Stimulated activated naive CD8-positive, alpha-beta T cell treated with anti-CD3 and anti-CD28 coated beads, Interleukin-15, Interleukin-2, amounts not matched to agents 100 U/mL and 50 U/mL, for 24 hours (primary cell): ENCODE data around the gene MMP25.
"Not testable (repeated sequence)": the region's sequence is repeated elsewhere in the genome, so short reads cannot be mapped to it uniquely, and the experiment has no call there.

Experiments
- ATAC-seq: fragments of 150-1000 bp; cut with Tn5 transposase; one replicate; pipeline ENCODE4 v1.10.0; 2021
- DNase-seq: peaks from one replicate; pipeline ENCODE4 v3.0.0; 2021

MMP25 gene

GRCh38 chr16:3072576-3073263, 26.4 kb downstream of the MMP25 start:
- DNase-seq = not testable (repeated sequence)
- peak; percentile 22 for ATAC-seq

- ATAC-seq (no peak), DNase-seq (no peak)
Measured at GRCh38 chr16:3073448-3073847, 27.1 kb downstream of the MMP25 start.

DNA sequence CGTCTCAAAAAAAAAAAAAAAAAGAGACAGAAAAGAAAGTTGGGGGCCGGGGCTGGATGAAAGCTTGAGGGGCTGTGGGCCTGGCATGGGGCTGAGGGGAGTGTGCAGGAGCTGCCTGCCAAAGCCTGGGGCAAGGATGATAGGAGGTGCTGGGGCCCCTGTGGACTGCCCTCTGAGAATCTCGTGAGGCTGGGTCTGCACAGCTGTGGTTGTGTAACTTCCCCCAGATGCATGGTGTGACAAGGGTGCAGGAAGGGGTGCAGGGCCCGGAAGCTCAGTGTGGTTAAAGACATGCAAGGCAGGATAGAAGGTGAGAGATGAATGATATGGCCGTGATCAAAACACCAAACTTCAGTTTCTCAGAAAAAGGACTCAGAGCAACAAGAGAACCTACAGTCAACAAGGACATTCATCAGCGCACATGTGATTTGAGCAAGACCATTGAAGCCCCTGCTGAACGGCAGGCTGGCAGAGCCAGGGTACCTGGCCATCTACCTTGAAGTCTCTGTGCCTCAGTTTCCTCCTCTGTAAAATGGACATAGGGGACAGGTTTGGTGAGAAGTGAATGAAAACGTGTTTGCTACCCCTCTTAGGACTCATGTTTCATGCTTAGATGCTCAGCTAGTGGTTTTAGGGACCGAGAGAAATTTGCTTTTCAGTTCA, 28.6 kb downstream of the MMP25 start:
- DNase-seq (peak; percentile 74), ATAC-seq (peak; percentile 88)

- DNase-seq (no peak), ATAC-seq (no peak)
Measured at GRCh38 chr16:3075523-3075915, 29.2 kb downstream of the MMP25 start.

DNA sequence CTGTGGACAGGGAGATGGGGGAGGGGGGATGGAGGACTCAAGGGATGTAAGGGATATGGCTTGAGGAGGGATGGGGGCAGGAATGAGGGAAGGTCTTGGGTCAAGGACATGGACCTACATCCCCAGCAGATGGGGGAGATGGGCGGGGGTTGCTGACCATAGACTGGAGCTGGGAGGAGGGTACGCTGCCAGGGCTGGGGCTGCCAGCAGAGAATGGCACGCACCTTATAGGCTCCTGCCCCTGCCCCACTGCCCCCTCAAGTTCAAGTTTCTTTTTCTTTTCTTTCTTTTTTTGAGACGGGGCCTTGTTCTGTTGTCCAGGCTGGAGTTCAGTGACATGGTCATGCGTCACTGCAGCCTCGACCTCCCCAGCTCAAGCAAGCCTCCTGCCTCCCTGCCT, 29.6 kb downstream of the MMP25 start:
- DNase-seq, ATAC-seq: not testable (repeated sequence)

DNA sequence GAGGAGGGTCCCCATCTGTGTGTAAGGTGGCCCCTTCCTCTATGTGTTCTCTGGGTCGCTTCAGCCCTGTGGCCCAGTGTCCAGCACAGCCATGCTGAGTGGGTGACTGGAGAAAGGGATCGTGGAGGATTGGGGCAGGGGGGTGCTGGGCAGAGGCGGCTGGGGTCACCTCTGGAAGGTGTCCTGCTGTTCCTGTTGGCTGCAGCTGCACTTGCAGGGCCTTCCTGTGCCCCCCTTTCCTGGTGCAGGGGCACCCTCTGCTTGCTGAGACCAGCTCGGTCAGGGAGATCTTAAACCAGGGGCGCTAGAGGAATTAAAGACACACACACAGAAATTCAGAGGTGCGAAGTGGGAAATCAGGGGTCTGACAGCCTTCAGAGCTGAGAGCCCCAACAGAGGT, 30.2 kb downstream of the MMP25 start:
- no peak for DNase-seq
- ATAC-seq = no peak

DNA sequence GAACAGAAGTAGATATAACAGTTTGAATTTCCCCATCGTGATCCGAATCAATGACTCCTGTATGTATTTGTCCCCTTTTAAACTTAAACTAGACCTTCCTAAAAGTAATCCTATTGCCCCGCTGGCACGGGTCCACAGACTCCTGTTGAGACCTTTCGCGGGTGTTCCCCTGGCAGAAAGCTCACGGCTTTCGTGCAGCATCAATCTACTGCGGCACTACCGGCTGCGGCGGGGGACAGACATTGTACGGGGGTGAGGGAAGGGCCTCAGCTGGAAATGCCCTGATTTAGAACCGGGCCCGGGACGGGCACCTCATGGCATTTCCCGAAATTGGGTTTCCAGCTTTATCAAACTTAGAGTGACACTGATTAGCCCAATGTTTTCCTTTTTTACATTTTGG, 33.7 kb downstream of the MMP25 start:
- DNase-seq = no peak
- no peak for ATAC-seq

GRCh38 chr16:3081957-3082356, 35.6 kb downstream of the MMP25 start:
- ATAC-seq, DNase-seq: not testable (repeated sequence)

- not testable (repeated sequence) for DNase-seq, ATAC-seq
Measured at GRCh38 chr16:3083408-3083807, 37.0 kb downstream of the MMP25 start.

DNA sequence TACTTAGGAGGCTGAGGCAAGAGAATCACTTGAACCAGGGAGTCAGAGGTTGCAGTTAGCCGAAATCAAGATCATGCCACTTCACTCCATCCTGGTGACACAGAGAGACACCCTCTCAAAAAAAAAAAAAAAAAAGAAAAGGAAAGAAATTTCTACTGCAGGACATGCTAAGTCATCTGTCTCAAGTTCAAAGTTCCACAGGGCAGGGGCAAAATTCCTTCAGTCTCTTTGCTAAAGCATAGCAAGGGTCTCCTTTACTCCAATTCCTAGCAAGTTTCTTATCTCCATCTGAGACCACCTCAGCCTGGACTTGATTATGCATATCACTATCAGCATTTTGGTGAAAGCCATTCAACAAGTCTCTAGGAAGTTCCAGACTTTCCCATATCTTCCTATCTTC, 38.1 kb downstream of the MMP25 start:
- no peak for DNase-seq
- ATAC-seq = no peak

GRCh38 chr16:3084969-3085670, 38.8 kb downstream of the MMP25 start:
- ATAC-seq (no peak), DNase-seq (no peak)

DNA sequence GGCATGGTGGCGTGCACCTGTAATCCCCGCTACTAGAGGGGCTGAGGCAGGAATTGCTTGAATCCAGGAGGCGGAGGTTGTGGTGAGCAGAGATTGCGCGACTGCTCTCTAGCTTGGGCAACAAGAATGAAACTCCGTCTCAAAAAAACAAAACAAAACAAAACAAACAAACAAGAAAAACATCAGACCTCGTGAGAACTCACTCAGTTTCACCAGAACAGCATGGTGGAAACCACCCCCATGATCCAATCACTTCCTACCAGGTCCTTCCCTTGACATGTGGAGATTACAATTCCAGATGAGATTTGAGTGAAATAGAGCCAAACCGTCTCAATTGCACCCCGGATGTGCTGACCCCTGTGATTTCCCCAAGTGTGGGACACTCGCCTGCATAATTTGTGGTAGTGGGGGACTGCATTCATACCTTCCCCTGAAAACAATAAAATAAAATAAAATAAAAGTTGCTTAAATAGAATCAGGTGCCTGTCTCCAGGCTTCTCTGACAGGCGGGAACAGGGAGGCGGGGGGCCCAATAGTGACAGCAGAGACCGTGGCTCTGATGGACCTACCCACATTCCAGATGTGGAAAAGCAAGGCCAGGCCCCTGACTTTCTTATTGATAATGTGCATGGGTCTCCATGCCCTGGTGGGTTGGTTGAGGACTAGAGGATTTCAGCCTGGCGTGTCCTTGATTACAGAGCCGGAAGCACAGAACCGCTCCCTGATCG, 39.7 kb downstream of the MMP25 start:
- no peak for DNase-seq
- no peak for ATAC-seq

- peak; percentile 66 for ATAC-seq
- DNase-seq = no peak
Measured at GRCh38 chr16:3086596-3087242, 40.4 kb downstream of the MMP25 start.

DNA sequence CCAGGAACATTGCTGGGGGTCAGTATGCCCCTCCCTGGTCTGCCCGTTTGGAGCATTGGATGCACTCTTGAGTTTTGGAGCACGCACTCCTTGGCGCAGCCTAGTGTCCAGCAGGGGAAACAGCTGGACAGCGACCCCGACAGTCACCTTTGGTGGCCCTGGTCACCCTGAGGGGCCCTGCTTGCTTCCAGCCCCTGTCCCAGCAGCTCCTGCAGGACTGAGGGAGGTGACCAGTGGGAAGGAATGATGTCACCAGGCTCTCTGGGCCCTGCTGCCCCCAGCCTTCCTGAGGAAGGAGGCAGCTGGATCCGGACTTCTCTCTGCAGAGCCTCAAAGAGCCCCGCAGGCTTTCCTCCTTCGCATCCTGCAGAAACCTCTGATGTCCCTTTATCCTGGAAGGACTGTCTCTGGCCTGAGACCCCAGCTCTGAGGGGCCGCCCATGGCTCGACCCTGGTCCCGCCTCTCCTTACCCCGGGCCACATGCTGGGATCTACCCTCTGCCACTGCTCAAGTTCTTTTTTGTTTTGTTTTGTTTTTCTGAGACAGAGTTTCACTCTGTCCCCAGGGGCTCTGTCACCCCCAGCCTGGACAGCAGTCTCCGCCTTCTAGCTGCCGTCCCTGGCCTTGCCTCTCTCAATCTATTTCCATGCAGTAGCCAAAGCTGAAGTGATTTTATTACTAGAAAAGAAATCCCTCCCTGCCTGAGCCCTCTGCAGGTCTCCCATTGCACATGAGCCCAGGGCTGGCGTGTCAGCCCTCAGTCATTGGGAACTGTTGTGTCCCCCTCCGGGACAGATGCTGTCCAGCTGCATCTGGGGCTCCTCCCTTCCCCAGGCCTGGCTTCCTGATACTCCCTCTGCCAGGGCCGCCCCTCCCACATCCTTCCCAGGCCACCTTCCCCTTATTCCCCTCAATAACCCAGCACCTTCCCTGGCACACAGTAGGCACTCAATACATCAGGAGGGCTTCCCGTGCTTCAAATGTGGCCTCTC, 41.2 kb downstream of the MMP25 start:
- DNase-seq = no peak
- ATAC-seq = no peak

- ATAC-seq (no peak), DNase-seq (no peak)
Measured at GRCh38 chr16:3088450-3088849, 42.1 kb downstream of the MMP25 start.

- DNase-seq (no peak), ATAC-seq (no peak)
Measured at GRCh38 chr16:3088925-3089716, 42.8 kb downstream of the MMP25 start.

GRCh38 chr16:3089717-3090592, 43.6 kb downstream of the MMP25 start:
- DNase-seq (no peak), ATAC-seq (no peak)

- DNase-seq (no peak), ATAC-seq (no peak)
Measured at GRCh38 chr16:3091551-3091950, 45.2 kb downstream of the MMP25 start.

DNA sequence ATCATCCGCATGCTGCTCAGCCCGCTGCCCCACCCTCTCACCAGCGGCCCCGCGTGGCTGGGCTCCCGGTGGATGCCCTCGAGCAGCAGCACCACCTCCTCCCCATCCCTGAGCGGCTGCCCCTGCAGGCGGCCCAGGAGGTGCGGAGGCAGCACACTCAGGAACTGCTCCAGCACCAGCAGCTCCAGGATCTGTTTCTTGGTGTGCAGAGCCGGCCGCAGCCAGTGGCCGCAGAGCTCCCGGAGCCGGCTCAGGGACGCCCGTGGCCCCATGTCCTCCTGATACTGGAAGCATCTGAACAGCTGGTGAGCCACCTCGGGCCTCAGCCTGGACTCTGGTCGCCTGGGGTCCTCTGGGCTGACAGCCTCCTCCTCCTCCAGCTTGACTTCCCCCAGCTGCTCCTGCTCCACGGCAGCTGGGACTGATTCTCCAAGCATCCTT, 46.2 kb downstream of the MMP25 start:
- DNase-seq (no peak), ATAC-seq (no peak)
